Stimulated activated memory B cell treated with anti-CD40 and anti-IgM and Interleukin-4, amounts not matched to agents 10 μg/mL and 1 μg/mL and 100 μg/mL, for 72 hours (primary cell): ENCODE data around the gene GGCX.

Experiments
- ATAC-seq: fragments of 150-1000 bp; cut with Tn5 transposase; 2 replicates; pipeline ENCODE4 v1.10.0; 2021
- H3K27ac Mint-ChIP-seq: one replicate; pipeline ENCODE4 v1.8.0; 2022; ENCODE audit warnings: mild to moderate bottlenecking, mixed read lengths
- H3K27me3 Mint-ChIP-seq: one replicate; pipeline ENCODE4 v1.8.0; 2022; ENCODE audit warnings: mixed read lengths
- H3K36me3 Mint-ChIP-seq: one replicate; pipeline ENCODE4 v1.8.0; 2022; ENCODE audit warnings: mixed read lengths
- H3K4me1 Mint-ChIP-seq: one replicate; pipeline ENCODE4 v1.8.0; 2022; ENCODE audit warnings: mixed read lengths
- H3K4me3 Mint-ChIP-seq: one replicate; pipeline ENCODE4 v1.8.0; 2022; ENCODE audit warnings: mild to moderate bottlenecking, moderate library complexity, mixed read lengths
- H3K9me3 Mint-ChIP-seq: one replicate; pipeline ENCODE4 v1.8.0; 2022; ENCODE audit warnings: mixed read lengths

Gene GGCX

DNA sequence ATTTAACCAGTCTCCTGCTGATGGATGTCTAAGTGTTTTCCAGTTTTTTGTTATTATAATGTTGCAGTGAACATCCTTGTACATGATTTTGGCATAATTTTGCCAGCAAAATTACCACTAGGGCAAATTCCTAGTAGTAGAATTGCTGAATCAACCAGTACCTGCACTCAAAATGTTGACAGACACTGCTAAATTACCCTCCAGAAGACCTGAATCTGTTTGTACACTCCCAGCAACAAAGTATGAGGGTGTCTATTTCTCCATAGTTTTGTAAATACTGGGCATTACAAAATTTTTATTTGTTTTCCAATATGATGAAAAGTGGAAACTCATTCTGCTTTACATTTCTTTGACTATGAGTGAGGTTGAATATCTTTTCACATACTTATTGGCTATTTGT, 33.5 kb downstream of the GGCX start:
- ATAC-seq: no peak
- H3K4me3 Mint-ChIP-seq: no peak overlapping the region
- H3K9me3 Mint-ChIP-seq: no peaks in the 10 kb centered on the region
- H3K4me1 Mint-ChIP-seq: peaks cover 7% of the 10 kb centered on the region
- H3K36me3 Mint-ChIP-seq: no peaks in the 10 kb centered on the region
- H3K27me3 Mint-ChIP-seq: peaks cover 10% of the 10 kb centered on the region
- no peak overlapping the region for H3K27ac Mint-ChIP-seq

- H3K27ac Mint-ChIP-seq: no peak overlapping the region
- no peaks in the 10 kb centered on the region for H3K36me3 Mint-ChIP-seq
- no peak overlapping the region for H3K4me3 Mint-ChIP-seq
Measured at GRCh38 chr2:85525567-85525966, 35.7 kb downstream of the GGCX start.

DNA sequence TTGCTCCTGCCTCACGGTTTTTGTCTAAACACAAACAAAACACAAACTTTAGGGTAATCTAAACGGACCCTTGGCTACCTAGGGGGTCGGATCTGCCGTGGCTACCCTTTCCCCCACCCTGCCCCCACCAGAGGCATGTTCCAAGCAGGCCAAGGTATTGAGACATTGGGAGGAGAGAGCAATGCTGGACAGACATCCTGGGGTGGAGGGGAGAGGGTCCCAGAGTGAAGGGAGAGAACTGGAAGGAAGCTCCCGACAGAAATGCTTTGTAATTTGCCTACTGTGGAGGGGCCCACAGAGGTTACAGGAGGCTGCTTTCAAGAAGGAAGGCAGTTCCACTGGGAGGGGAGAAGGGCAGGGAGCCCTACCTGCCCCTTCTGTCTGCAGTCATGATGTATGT, 36.3 kb downstream of the GGCX start:
- no peaks in the 10 kb centered on the region for H3K36me3 Mint-ChIP-seq
- no peak overlapping the region for H3K4me3 Mint-ChIP-seq
- H3K9me3 Mint-ChIP-seq: no peaks in the 10 kb centered on the region
- peaks cover 7% of the 10 kb centered on the region for H3K4me1 Mint-ChIP-seq
- no peak for ATAC-seq
- H3K27ac Mint-ChIP-seq: no peak overlapping the region
- peaks cover 10% of the 10 kb centered on the region for H3K27me3 Mint-ChIP-seq

More at GRCh38 chr2:85525567-85525966, 35.7 kb downstream of the GGCX start:
- Mint-ChIP-seq H3K9me3 (no peaks in the 10 kb centered on the region), H3K4me1 (peaks cover 7% of the 10 kb centered on the region), H3K27me3 (peaks cover 10% of the 10 kb centered on the region)
- no peak for ATAC-seq

GRCh38 chr2:85524336-85524908, 36.9 kb downstream of the GGCX start:
- no peaks in the 10 kb centered on the region for H3K9me3 Mint-ChIP-seq
- H3K36me3 Mint-ChIP-seq: no peaks in the 10 kb centered on the region
- peak; percentile 54 for ATAC-seq
- H3K4me3 Mint-ChIP-seq: no peak overlapping the region
- peaks cover 7% of the 10 kb centered on the region for H3K4me1 Mint-ChIP-seq
- H3K27me3 Mint-ChIP-seq: peaks cover 10% of the 10 kb centered on the region
- H3K27ac Mint-ChIP-seq: no peak overlapping the region

DNA sequence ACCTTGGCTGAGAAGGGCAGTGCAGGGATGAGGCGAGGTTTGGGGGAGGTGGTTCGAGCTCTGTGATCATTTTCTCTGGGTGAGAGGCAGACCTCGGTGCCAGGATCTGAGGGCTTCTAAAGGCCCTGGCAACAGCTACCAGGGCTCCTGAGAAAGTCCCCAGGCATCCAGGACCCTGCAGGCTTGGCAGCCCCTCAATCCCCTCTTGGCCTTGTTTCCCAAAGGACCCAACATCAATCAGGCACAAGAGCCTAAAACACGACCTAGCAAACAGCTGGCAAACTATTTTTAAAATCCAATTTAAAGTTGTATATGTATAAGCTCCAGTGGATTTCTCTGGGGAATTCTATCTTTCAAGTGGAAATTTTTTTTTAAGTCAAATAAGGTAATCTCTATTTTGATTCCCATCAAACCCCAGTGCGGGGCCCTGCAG, 37.4 kb downstream of the GGCX start:
- ATAC-seq: no peak
- H3K9me3 Mint-ChIP-seq: no peaks in the 10 kb centered on the region
- peaks cover 10% of the 10 kb centered on the region for H3K27me3 Mint-ChIP-seq
- peaks cover 7% of the 10 kb centered on the region for H3K4me1 Mint-ChIP-seq
- H3K4me3 Mint-ChIP-seq: no peak overlapping the region
- H3K27ac Mint-ChIP-seq: no peak overlapping the region
- H3K36me3 Mint-ChIP-seq: no peaks in the 10 kb centered on the region

DNA sequence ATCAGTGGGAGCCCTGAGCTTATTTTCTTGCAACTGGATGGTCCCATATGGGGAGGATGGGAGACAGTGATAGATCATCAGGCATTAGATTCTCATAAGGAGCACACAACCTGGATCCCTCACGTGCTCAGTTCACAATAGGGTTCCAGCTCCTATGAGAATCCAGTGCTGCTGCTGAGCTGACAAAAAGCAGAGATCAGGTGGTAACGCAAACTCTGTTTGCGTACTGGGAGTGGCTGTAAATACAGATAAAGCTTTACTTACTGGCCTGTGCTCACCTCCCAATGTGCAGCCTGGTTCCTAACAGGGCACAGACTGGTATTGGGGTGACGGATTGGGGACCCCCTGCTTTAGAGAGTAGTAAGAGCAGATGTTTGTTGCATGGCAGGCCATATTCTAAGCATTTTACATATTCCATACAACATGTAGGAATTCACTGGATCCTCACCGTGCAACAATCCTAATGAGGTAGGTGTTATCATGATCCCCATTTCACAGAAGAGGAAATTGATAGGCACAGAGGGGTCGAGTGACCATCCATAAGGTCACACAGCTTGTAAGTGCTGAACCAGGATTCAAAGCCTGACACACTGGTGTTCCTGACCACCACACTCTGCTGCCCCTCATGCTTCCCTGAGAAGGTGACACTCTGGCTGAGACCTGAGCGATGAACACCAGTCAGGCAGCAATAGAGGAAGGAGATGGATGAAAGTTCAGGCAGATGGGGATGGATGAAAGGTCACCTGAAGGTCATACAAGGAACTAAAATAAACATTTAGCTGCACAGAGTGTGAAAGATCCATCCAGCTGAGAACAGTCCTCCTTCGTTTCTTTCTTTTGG, 38.0 kb downstream of the GGCX start:
- Mint-ChIP-seq H3K4me1 (peaks cover 7% of the 10 kb centered on the region), H3K9me3 (no peaks in the 10 kb centered on the region), H3K4me3 (no peak overlapping the region), H3K36me3 (no peaks in the 10 kb centered on the region), H3K27me3 (peaks cover 10% of the 10 kb centered on the region), H3K27ac (no peak overlapping the region)
- ATAC-seq: no peak

DNA sequence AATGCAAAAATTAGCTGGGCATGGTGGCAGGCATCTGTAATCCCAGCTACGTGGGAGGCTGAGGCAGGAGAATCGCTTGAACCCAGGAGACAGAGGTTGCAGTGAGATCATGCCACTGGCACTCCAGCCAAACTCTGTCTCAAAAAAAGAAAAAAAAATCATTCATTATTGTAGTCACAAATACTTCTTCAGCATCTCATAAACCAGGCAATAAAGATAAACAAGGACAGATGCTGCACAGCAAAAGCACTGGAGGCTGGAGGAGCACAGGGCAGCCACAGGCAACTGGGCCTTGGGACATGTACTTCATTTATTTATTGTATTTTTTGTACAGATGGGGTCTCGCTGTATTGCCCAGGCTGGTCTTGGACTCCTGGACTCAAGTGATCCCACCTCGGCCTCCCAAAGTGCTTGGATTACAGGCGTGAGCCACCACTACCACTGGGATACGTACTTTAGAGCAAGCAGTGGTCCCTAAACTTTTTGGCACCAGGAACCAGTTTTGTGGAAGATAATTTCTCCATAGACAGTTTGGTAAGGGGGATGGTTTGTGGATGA, 39.1 kb downstream of the GGCX start:
- H3K4me1 Mint-ChIP-seq: peaks cover 9% of the 10 kb centered on the region
- peaks cover 1% of the 10 kb centered on the region for H3K36me3 Mint-ChIP-seq
- peaks cover 18% of the 10 kb centered on the region for H3K27me3 Mint-ChIP-seq
- H3K4me3 Mint-ChIP-seq: no peak overlapping the region
- no peak overlapping the region for H3K27ac Mint-ChIP-seq
- ATAC-seq: no peak
- H3K9me3 Mint-ChIP-seq: no peaks in the 10 kb centered on the region

DNA sequence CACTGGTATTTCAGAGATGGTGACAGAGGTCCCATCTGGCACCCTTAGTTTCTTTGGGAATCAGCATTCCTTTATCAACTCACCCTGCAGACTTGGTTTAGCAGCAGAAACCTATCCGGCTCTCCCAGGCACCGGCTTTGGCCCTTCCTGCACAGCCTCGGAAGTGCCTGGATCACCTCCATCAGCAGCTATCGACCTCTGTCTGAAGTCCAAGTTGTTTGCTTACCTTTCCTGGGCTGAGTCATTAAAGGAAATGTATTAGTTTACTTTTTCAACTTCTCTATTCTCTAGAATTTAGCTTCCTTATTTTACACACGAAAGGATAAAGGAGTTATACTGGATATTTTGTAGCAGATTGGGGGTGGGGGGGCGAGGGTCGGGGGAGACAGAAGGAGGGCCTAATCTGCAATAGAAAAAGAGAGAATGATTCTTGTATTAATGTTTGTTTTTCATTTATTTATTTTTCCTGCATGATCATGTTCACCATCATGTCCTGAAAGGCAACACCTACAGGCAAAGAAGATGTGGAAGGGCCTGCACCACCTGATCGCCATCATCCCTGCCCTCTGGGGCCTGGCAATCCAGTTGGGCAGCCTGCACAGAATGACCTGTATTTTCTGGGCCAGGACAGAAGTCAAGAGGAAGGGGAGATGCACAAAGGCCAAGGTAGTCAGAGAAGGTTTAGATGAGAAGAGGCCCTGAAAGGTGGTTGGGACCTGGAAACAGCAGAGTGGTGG, 44.5 kb downstream of the GGCX start:
- ATAC-seq: peak; percentile 64
- H3K27me3 Mint-ChIP-seq: peaks cover 14% of the 10 kb centered on the region
- peak overlapping the region; percentile 41 for H3K27ac Mint-ChIP-seq
- no peak overlapping the region for H3K4me3 Mint-ChIP-seq
- H3K36me3 Mint-ChIP-seq: peaks cover 4% of the 10 kb centered on the region
- no peaks in the 10 kb centered on the region for H3K9me3 Mint-ChIP-seq
- peaks cover 10% of the 10 kb centered on the region for H3K4me1 Mint-ChIP-seq

DNA sequence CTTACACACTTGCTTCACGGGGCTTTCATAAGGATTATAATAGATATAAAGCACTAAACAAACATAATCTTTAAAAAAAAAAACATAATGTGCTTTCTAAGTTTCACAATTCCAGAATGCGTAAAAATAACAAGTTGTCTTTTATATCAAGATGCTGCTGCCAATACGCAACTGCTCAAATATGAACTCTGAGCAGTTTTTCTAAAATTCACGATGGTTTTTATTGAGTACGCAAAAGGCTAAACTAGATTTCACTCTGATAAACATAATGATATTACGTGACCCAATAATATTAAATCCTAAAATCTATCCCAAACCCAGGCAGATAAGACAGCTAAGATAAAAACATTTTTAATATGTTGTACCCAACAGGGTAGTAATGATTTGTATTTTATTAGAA, 47.0 kb downstream of the GGCX start:
- Mint-ChIP-seq H3K36me3 (peaks cover 4% of the 10 kb centered on the region), H3K4me1 (peaks cover 10% of the 10 kb centered on the region), H3K27ac (no peak overlapping the region), H3K27me3 (peaks cover 14% of the 10 kb centered on the region), H3K4me3 (no peak overlapping the region), H3K9me3 (no peaks in the 10 kb centered on the region)
- no peak for ATAC-seq

- Mint-ChIP-seq H3K4me1 (no peaks in the 10 kb centered on the region), H3K27ac (no peak overlapping the region), H3K4me3 (no peak overlapping the region)
Measured at GRCh38 chr2:85511008-85511811, 50.1 kb downstream of the GGCX start.

GRCh38 chr2:85506768-85507181, 54.5 kb downstream of the GGCX start:
- H3K9me3 Mint-ChIP-seq: no peaks in the 10 kb centered on the region
- no peak for ATAC-seq
- H3K27ac Mint-ChIP-seq: no peak overlapping the region

More at GRCh38 chr2:85511008-85511811, 50.1 kb downstream of the GGCX start:
- Mint-ChIP-seq H3K9me3 (no peaks in the 10 kb centered on the region), H3K27me3 (no peaks in the 10 kb centered on the region), H3K36me3 (no peaks in the 10 kb centered on the region)
- no peak for ATAC-seq

GRCh38 chr2:85505551-85506238, 55.6 kb downstream of the GGCX start:
- ATAC-seq: no peak
- Mint-ChIP-seq H3K4me3 (no peak overlapping the region), H3K36me3 (no peaks in the 10 kb centered on the region), H3K9me3 (no peaks in the 10 kb centered on the region), H3K27me3 (no peaks in the 10 kb centered on the region), H3K4me1 (peaks cover 7% of the 10 kb centered on the region), H3K27ac (no peak overlapping the region)

More at GRCh38 chr2:85506768-85507181, 54.5 kb downstream of the GGCX start:
- no peaks in the 10 kb centered on the region for H3K4me1 Mint-ChIP-seq
- H3K36me3 Mint-ChIP-seq: no peaks in the 10 kb centered on the region
- no peak overlapping the region for H3K4me3 Mint-ChIP-seq
- H3K27me3 Mint-ChIP-seq: no peaks in the 10 kb centered on the region

DNA sequence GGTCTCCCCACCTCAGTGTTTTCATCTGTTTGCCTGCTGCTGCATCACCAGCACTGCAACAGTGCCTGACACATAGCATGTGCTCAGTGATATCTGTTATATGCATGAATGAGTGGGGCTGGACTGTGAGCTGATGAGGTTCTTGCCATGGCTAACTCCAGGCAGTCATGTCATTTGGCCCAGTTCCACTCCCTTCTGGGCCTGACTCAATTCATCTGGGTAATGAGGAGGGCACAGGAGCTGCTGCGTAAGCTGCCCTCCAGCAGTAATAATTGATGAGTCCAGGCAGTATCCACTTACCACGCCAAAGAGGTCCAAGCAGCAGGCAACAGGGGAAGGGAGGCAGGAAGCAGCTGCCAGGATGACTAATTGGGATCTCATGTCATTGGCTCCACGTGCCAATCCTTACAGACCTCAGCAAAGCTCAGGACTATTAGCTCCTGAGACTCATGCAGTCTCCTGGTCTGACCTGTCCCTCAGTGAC, 56.5 kb downstream of the GGCX start:
- H3K4me3 Mint-ChIP-seq: no peak overlapping the region
- no peak for ATAC-seq
- peaks cover 16% of the 10 kb centered on the region for H3K4me1 Mint-ChIP-seq
- no peaks in the 10 kb centered on the region for H3K27me3 Mint-ChIP-seq
- no peaks in the 10 kb centered on the region for H3K9me3 Mint-ChIP-seq
- H3K27ac Mint-ChIP-seq: no peak overlapping the region
- no peaks in the 10 kb centered on the region for H3K36me3 Mint-ChIP-seq
